HepG2 (cell line): ENCODE results near the gene HOPX. TPM values are rescaled to one million over a fixed set of nuclear protein-coding genes. Genes with fewer than 3 reads are reported as not detected.

Source experiments
- ATAC-seq: fragments of 200-7000 bp; cut with Tn5 transposase; 3 replicates; pipeline ENCODE4 v1.9.1; 2020; ENCODE audit warnings: mild to moderate bottlenecking, moderate library complexity
- BruUV-seq: library from RNA; stranded (reverse); fragments of 400-500 nt; replicated peaks from 2 replicates; lab custom pipeline; 2021; lab: Mats Ljungman, UMichigan
- CTCF ChIA-PET: fragments of 300-600 bp; formaldehyde crosslinking; extraction: SDS; loops from one replicate; lab custom pipeline; 2021; ENCODE audit warnings: low total read pairs, inconsistent platforms, low intra/inter-chr PET ratio; lab: Yijun Ruan, JAX
- POLR2A ChIA-PET: fragments of 350-600 bp; sonication (Branson Sonifier 250); formaldehyde crosslinking; loops from one replicate; lab custom pipeline; 2020; ENCODE audit warnings: antibody characterized with exemption, inconsistent platforms; lab: Yijun Ruan, JAX
- DNase-seq: peaks from one replicate; pipeline ENCODE4 v3.0.0-alpha.2; 2015; ENCODE audit warnings: low spot score
- FAIRE-seq: peaks from 3 replicates; lab custom pipeline; 2011; peaks lifted over from hg19 to GRCh38; lab: Jason Lieb, UNC
- H2AFZ ChIP-seq: one replicate; pipeline ENCODE4 v1.6.1; 2011; ENCODE audit warnings: low read length, inconsistent platforms
- H3K27ac ChIP-seq: fragments of 300-600 bp; 3 replicates; pipeline ENCODE4 v1.8.0; 2011; ENCODE audit warnings: mixed run types, mild to moderate bottlenecking, mixed read lengths, low read length, inconsistent platforms; ENCODE audit not compliant: insufficient read depth; ENCODE audit errors: extremely low read length
- H3K27me3 ChIP-seq, 2 experiments: fragments of 200-600 bp in 1 of 2; 2 replicates in 1 of 2; 3 replicates in 1 of 2; pipeline versions ENCODE4 v1.6.0 to v1.8.0; 2011; ENCODE audit warnings: low read length in 2 of 2, mild to moderate bottlenecking in 2 of 2, moderate library complexity in 2 of 2, inconsistent platforms in 1 of 2; ENCODE audit not compliant: insufficient read depth in 2 of 2, control insufficient read depth in 1 of 2
- H3K36me3 ChIP-seq, 2 experiments: fragments of 200-600 bp in 1 of 2; replicated peaks in 1 of 2; 2 replicates in 1 of 2; 3 replicates in 1 of 2; pipeline versions ENCODE4 v1.5.1 to v1.8.0; 2011; ENCODE audit warnings: low read length in 2 of 2, inconsistent platforms in 1 of 2; ENCODE audit not compliant: insufficient read depth in 2 of 2, control insufficient read depth in 1 of 2
- H3K4me1 ChIP-seq: 2 replicates; pipeline ENCODE4 v1.5.1; 2012; ENCODE audit warnings: low read length, inconsistent platforms; ENCODE audit not compliant: insufficient read depth
- H3K4me2 ChIP-seq: 2 replicates; pipeline ENCODE4 v1.6.0; 2011; ENCODE audit warnings: low read depth, low read length, inconsistent platforms
- H3K4me3 ChIP-seq, 3 experiments: fragments of 200-600 bp in 1 of 3; sonication (generic), shearing (Covaris generic) in 1 of 3; replicated peaks in 1 of 3; 2 replicates each; pipeline ENCODE4 v1.5.1; 2011 to 2016; ENCODE audit warnings: low read length in 3 of 3, inconsistent platforms in 2 of 3, low read depth in 2 of 3, mild to moderate bottlenecking in 2 of 3, control low read depth in 1 of 3, mixed read lengths in 1 of 3; ENCODE audit not compliant: insufficient read depth in 1 of 3
- H3K79me2 ChIP-seq: one replicate; pipeline ENCODE4 v1.6.1; 2011; ENCODE audit warnings: low read length, inconsistent platforms; ENCODE audit not compliant: insufficient read depth
- H3K9ac ChIP-seq: 2 replicates; pipeline ENCODE4 v1.6.0; 2011; ENCODE audit warnings: mild to moderate bottlenecking, low read depth, low read length, inconsistent platforms; ENCODE audit not compliant: insufficient read depth
- H3K9me3 ChIP-seq: 2 replicates; pipeline ENCODE4 v1.5.1; 2012; ENCODE audit warnings: mild to moderate bottlenecking, low read length
- H4K20me1 ChIP-seq: 2 replicates; pipeline ENCODE4 v1.6.0; 2011; ENCODE audit warnings: inconsistent platforms, mild to moderate bottlenecking, low read length, moderate library complexity; ENCODE audit not compliant: insufficient read depth
- ATF7 ChIP-seq, 2 experiments: fragments of 450-650 bp in 1 of 2; sonication (generic) in 1 of 2; formaldehyde crosslinking in 1 of 2; IDR thresholded peaks; 2 replicates each; pipeline versions ENCODE4 v1.4.0 to v1.6.1; 2016 to 2020; ENCODE audit warnings: antibody characterized with exemption in 1 of 2, mild to moderate bottlenecking in 1 of 2, missing genetic modification reagents in 1 of 2
- IKZF1 ChIP-seq: fragments of 450-650 bp; IDR thresholded peaks from 2 replicates; pipeline ENCODE4 v1.7.1; 2016
- LBX2 ChIP-seq: sonication (generic); formaldehyde crosslinking; IDR thresholded peaks from 2 replicates; pipeline ENCODE4 v1.5.0; 2020; ENCODE audit warnings: missing genetic modification reagents, mild to moderate bottlenecking, borderline replicate concordance
- NCOA2 ChIP-seq: sonication (generic); formaldehyde crosslinking; IDR thresholded peaks from 2 replicates; pipeline ENCODE4 v1.8.0; 2022; ENCODE audit warnings: inconsistent platforms
- PAX8 ChIP-seq: sonication (generic); formaldehyde crosslinking; IDR thresholded peaks from 2 replicates; pipeline ENCODE4 v1.8.0; 2022; ENCODE audit warnings: mild to moderate bottlenecking, missing genetic modification reagents, borderline replicate concordance
- TBX2 ChIP-seq: sonication (generic); formaldehyde crosslinking; IDR thresholded peaks from 2 replicates; pipeline ENCODE4 v1.5.0; 2020; ENCODE audit warnings: missing genetic modification reagents, mild to moderate bottlenecking, borderline replicate concordance
- TOE1 ChIP-seq: sonication (generic); formaldehyde crosslinking; IDR thresholded peaks from 2 replicates; pipeline ENCODE4 v1.4.0; 2020; ENCODE audit warnings: mild to moderate bottlenecking, missing genetic modification reagents
- U2AF2 ChIP-seq: fragments of 200-400 bp; formaldehyde crosslinking; IDR thresholded peaks from 2 replicates; pipeline ENCODE4 v1.6.1; 2017; ENCODE audit warnings: low read depth, mild to moderate bottlenecking, low read length
- ZFYVE20 ChIP-seq: sonication (generic); formaldehyde crosslinking; IDR thresholded peaks from 2 replicates; pipeline ENCODE4 v1.8.0; 2023; ENCODE audit warnings: low read depth, mild to moderate bottlenecking, moderate library complexity, missing genetic modification reagents, borderline replicate concordance
- ZNF343 ChIP-seq: sonication (generic); formaldehyde crosslinking; IDR thresholded peaks from 2 replicates; pipeline ENCODE4 v1.4.0; 2020; ENCODE audit warnings: mild to moderate bottlenecking, missing genetic modification reagents
- ZNF407 ChIP-seq: sonication (generic); formaldehyde crosslinking; IDR thresholded peaks from one replicate; pipeline ENCODE4 v1.5.1; 2020; ENCODE audit warnings: mild to moderate bottlenecking, missing genetic modification reagents; ENCODE audit errors: not compliant biosample characterization
- WGBS: methylation state at CpG from one replicate; pipeline ENCODE4 v1.1.6; 2017; ENCODE audit warnings: low lambda C conversion rate; 5-methylcytosine and 5-hydroxymethylcytosine counted together
- in situ Hi-C: cut with HindIII; loops from 2 replicates; pipeline ENCODE4 v1.10.0; 2017; ENCODE audit warnings: low pct_unique_long_range_greater_than_20kb; ENCODE audit not compliant: extremely low pct_ligation_motif_present
- intact Hi-C: fragments of 100-400 bp; cut with micrococcal nuclease; formaldehyde crosslinking; loops from one replicate; pipeline ENCODE4 v1.10.0; 2022; ENCODE audit not compliant: unreplicated experiment
- polyA plus RNA-seq, 8 experiments: library from polyadenylated mRNA; depleted of rRNA in 3 of 8; stranded (reverse) in 7 of 8; unstranded in 1 of 8; fragments of >200 nt; fragmentation: Illumina TruSeq in 4 of 8; extraction: Trizol in 4 of 8; gene quantifications; 2 replicates each; pipeline versions ENCODE4 v1.2.1 to v1.2.3, GENCODE V29; 2011 to 2016; ENCODE audit warnings: low read depth in 4 of 8, missing spikeins in 1 of 8, mixed read lengths in 1 of 8; ENCODE audit not compliant: insufficient read depth in 1 of 8
- total RNA-seq, 5 experiments: library from RNA; depleted of rRNA; stranded (reverse); fragments of >200 nt; fragmentation: Illumina TruSeq; extraction: Trizol; gene quantifications; 2 replicates each; pipeline ENCODE4 v1.2.3, GENCODE V29; 2016; ENCODE audit warnings: low read depth in 1 of 5
- TF ChIP-seq, protein P1 (sequence below): IDR thresholded peaks from 2 replicates; pipeline ENCODE4 v1.6.1; 2016; ENCODE audit warnings: missing compliant biosample characterization, missing genetic modification reagents, borderline replicate concordance

HOPX gene
- total and polyA plus RNA-seq, 2 of the 13 experiments (the other 11 are each of a cell fraction or from before 2014, with no cell fraction given): not detected

- ATAC-seq: no peak
- WGBS: 55% methylated on average over 6 of the region's 6 CpGs
- Histone ChIP-seq H2AFZ (no peak overlapping the region), H3K27ac (no peak overlapping the region), H3K9ac (no peak overlapping the region), H3K9me3 (no peaks in the 10 kb centered on the region), H3K4me1 (no peaks in the 10 kb centered on the region), H3K27me3 (peaks cover 0 to 6% of the 10 kb centered on the region in 2 experiments; a peak in 2 of 5 replicates), H3K79me2 (no peaks in the 10 kb centered on the region), H3K4me3 (no peak overlapping the region), H4K20me1 (no peaks in the 10 kb centered on the region), H3K4me2 (no peak overlapping the region), H3K36me3 (no peaks in the 10 kb centered on the region)
- no peak for FAIRE-seq
- POLR2A ChIA-PET: no interaction called here
- TF ChIP-seq PAX8 (CRISPR knock-in tag): no peak
- no peak for TF ChIP-seq ZNF343
- TF ChIP-seq IKZF1: no peak
- TF ChIP-seq U2AF2: no peak
- no peak for TF ChIP-seq NCOA2 (CRISPR knock-in tag)
- no peak for TF ChIP-seq ZFYVE20 (CRISPR knock-in tag)
- TF ChIP-seq LBX2: no peak
- TF ChIP-seq, protein P1, sequence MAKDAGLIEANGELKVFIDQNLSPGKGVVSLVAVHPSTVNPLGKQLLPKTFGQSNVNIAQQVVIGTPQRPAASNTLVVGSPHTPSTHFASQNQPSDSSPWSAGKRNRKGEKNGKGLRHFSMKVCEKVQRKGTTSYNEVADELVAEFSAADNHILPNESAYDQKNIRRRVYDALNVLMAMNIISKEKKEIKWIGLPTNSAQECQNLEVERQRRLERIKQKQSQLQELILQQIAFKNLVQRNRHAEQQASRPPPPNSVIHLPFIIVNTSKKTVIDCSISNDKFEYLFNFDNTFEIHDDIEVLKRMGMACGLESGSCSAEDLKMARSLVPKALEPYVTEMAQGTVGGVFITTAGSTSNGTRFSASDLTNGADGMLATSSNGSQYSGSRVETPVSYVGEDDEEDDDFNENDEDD (CRISPR knock-in tag): no peak
- TF ChIP-seq TOE1 (CRISPR knock-in tag): no peak
- TF ChIP-seq ZNF407 (CRISPR knock-in tag): no peak
- no peak for TF ChIP-seq TBX2 (CRISPR knock-in tag)
- TF ChIP-seq ATF7 (IDR thresholded peaks at IDR 0.05): no peak
- TF ChIP-seq ATF7 (CRISPR knock-in tag; IDR thresholded peaks at IDR 0.05): no peak
- CTCF ChIA-PET: no interaction called here
- no TSS peak for BruUV-seq
- in situ Hi-C loops: no loop called here
- no peak for DNase-seq
- intact Hi-C loops: no loop called here
These were observed 37.5 kb downstream of the HOPX start for GRCh38 chr4:56643596-56643995.
